K562 (cell line): ENCODE results near the gene NBEAL2. TPM values are rescaled to one million over a fixed set of nuclear protein-coding genes. Genes with fewer than 3 reads are reported as not detected.

Experiments
- CAMTA2 ChIP-seq: fragments of 250-450 bp; sonication (Bioruptor Pico); conservative IDR thresholded peaks from 2 replicates; pipeline ENCODE4 v1.5.1; 2022
- CBX8 ChIP-seq: fragments of 200-600 bp; sonication (generic); IDR thresholded peaks from 2 replicates; pipeline ENCODE4 v1.6.1; 2012; ENCODE audit warnings: borderline replicate concordance, mixed run types, low read depth, mild to moderate bottlenecking, moderate library complexity, mixed read lengths, low read length, control low read depth, inconsistent platforms; ENCODE audit not compliant: poor library complexity, severe bottlenecking; ENCODE audit errors: extremely low read depth
- CGGBP1 ChIP-seq: fragments of 250-450 bp; sonication (Bioruptor Pico); IDR thresholded peaks from 2 replicates; pipeline ENCODE4 v1.9.0; 2021; ENCODE audit warnings: mild to moderate bottlenecking
- CREB3L1 ChIP-seq: fragments of 450-650 bp; IDR thresholded peaks from 2 replicates; pipeline ENCODE4 v1.6.1; 2014; ENCODE audit warnings: low read depth, mild to moderate bottlenecking, moderate library complexity, borderline replicate concordance
- JUND ChIP-seq, 2 experiments: IDR thresholded peaks; 2 replicates in 1 of 2; 3 replicates in 1 of 2; pipeline ENCODE4 v1.6.1; 2011; ENCODE audit warnings: borderline replicate concordance in 2 of 2, low read depth in 2 of 2, low read length in 2 of 2, improper control_type of control experiment in 1 of 2, missing biosample characterization in 1 of 2, missing genetic modification characterization in 1 of 2, missing genetic modification reagents in 1 of 2
- KLF13 ChIP-seq: fragments of 450-650 bp; IDR thresholded peaks from 2 replicates; pipeline ENCODE4 v1.6.1; 2016; ENCODE audit warnings: missing genetic modification characterization, low read depth, mild to moderate bottlenecking, missing compliant biosample characterization, moderate library complexity, borderline replicate concordance
- MTA3 ChIP-seq: fragments of 450-650 bp; formaldehyde crosslinking; IDR thresholded peaks from 2 replicates; pipeline ENCODE4 v1.6.1; 2017; ENCODE audit warnings: mild to moderate bottlenecking, borderline replicate concordance
- POLR2AphosphoS5 ChIP-seq: IDR thresholded peaks from 2 replicates; pipeline ENCODE4 v1.6.1; 2011; ENCODE audit warnings: mild to moderate bottlenecking, low read depth, low read length, moderate library complexity; ENCODE audit not compliant: control insufficient read depth, insufficient read depth
- RBM39 ChIP-seq: fragments of 200-400 bp; formaldehyde crosslinking; optimal IDR thresholded peaks from 2 replicates; pipeline ENCODE3; 2018; ENCODE audit warnings: low read depth, low read length
- SAP30 ChIP-seq: fragments of 200-600 bp; sonication (generic); IDR thresholded peaks from 2 replicates; pipeline ENCODE4 v1.6.1; 2012; ENCODE audit warnings: borderline replicate concordance, low read depth, mild to moderate bottlenecking, moderate library complexity, low read length, control low read depth, inconsistent platforms; ENCODE audit not compliant: insufficient read depth, poor library complexity, severe bottlenecking
- SLC30A9 ChIP-seq: fragments of 250-450 bp; sonication (Bioruptor Pico); IDR thresholded peaks from 2 replicates; pipeline ENCODE4 v1.8.0; 2022; ENCODE audit warnings: mild to moderate bottlenecking, moderate library complexity
- TFE3 ChIP-seq: fragments of 450-650 bp; formaldehyde crosslinking; IDR thresholded peaks from 2 replicates; pipeline ENCODE4 v1.4.0; 2020; ENCODE audit warnings: mild to moderate bottlenecking, mixed read lengths
- ZNF143 ChIP-seq: sonication (generic); formaldehyde crosslinking; IDR thresholded peaks from 2 replicates; pipeline ENCODE4 v1.9.0; 2022; ENCODE audit warnings: mild to moderate bottlenecking, missing genetic modification reagents
- ZNF347 ChIP-seq: fragments of 450-650 bp; formaldehyde crosslinking; IDR thresholded peaks from 2 replicates; pipeline ENCODE4 v1.4.0; 2020; ENCODE audit warnings: low read depth, mild to moderate bottlenecking, moderate library complexity
- ZNF512 ChIP-seq: IDR thresholded peaks from 2 replicates; pipeline ENCODE4 v1.6.1; 2016; ENCODE audit warnings: missing genetic modification characterization, missing compliant biosample characterization
- polyA plus RNA-seq, 8 experiments: library from polyadenylated mRNA; depleted of rRNA in 4 of 8; stranded (reverse) in 5 of 8; unstranded in 3 of 8; fragments of >200 nt; fragmentation: Nextera tagmentation in 2 of 8; fragmentation: Illumina TruSeq in 1 of 8; extraction: Ambion mirVana in 2 of 8; extraction: Trizol in 1 of 8; gene quantifications; 2 replicates each; pipeline versions ENCODE4 v1.2.1 to v1.2.3, GENCODE V29; 2011 to 2014; ENCODE audit warnings: inconsistent platforms in 1 of 8, missing spikeins in 1 of 8
- total RNA-seq, 7 experiments: library from RNA; depleted of rRNA in 6 of 7; stranded (reverse); fragments of >200 nt in 6 of 7; fragmentation: Illumina TruSeq in 2 of 7; extraction: Trizol in 2 of 7; gene quantifications; 2 replicates each; pipeline versions ENCODE4 v1.2.1 to v1.2.3, GENCODE V29; 2011 to 2021; ENCODE audit warnings: low replicate concordance in 1 of 7

The NBEAL2 gene
- total and polyA plus RNA-seq, 9 of the 15 experiments (the other 6 are each of a cell fraction or from before 2014, with no cell fraction given): 0.06 to 114 (median 29.6) TPM

GRCh38 chr3:46978985-46979944, at the start of gene NBEAL2 (continued):
- peak; percentile 86 for TF ChIP-seq CGGBP1 (CRISPR knock-in tag)
- no peak for TF ChIP-seq KLF13 (tag)
- no peak for TF ChIP-seq RBM39
- TF ChIP-seq MTA3: peak; percentile 92; the same call in 1 of the 2 replicates
- no peak for TF ChIP-seq SAP30
- no peak for TF ChIP-seq ZNF143
- TF ChIP-seq ZNF347 (CRISPR knock-in tag): no peak
- no peak for TF ChIP-seq CAMTA2 (CRISPR knock-in tag)
- 0 out of 2 replicates have a peak, but pooled peaks have one; percentile 29 for TF ChIP-seq CREB3L1
- no peak for TF ChIP-seq SLC30A9 (CRISPR knock-in tag)
- no peak for TF ChIP-seq CBX8
- peak; percentile 80 for TF ChIP-seq POLR2AphosphoS5
- peak; percentile 37; the same call in 1 of the 2 replicates for TF ChIP-seq JUND (IDR thresholded peaks at IDR 0.05; ENCODE audit: borderline replicate concordance, low read depth, low read length)
- peak; percentile 62; the same call in 1 of the 3 replicates for TF ChIP-seq JUND (tag; IDR thresholded peaks at IDR 0.05; ENCODE audit: borderline replicate concordance, low read depth, low read length)
- TF ChIP-seq ZNF512: no peak
- no peak for TF ChIP-seq TFE3 (CRISPR knock-in tag)
